HG02943 (cell line): ENCODE results near the gene FAM83C.

Source experiments
- ATAC-seq: cut with Tn5 transposase; IDR thresholded peaks from one replicate; pipeline ENCODE4 v1.9.1; 2021; ENCODE audit warnings: mild to moderate bottlenecking, low read depth, moderate library complexity; ENCODE audit not compliant: unreplicated experiment

Gene FAM83C

DNA sequence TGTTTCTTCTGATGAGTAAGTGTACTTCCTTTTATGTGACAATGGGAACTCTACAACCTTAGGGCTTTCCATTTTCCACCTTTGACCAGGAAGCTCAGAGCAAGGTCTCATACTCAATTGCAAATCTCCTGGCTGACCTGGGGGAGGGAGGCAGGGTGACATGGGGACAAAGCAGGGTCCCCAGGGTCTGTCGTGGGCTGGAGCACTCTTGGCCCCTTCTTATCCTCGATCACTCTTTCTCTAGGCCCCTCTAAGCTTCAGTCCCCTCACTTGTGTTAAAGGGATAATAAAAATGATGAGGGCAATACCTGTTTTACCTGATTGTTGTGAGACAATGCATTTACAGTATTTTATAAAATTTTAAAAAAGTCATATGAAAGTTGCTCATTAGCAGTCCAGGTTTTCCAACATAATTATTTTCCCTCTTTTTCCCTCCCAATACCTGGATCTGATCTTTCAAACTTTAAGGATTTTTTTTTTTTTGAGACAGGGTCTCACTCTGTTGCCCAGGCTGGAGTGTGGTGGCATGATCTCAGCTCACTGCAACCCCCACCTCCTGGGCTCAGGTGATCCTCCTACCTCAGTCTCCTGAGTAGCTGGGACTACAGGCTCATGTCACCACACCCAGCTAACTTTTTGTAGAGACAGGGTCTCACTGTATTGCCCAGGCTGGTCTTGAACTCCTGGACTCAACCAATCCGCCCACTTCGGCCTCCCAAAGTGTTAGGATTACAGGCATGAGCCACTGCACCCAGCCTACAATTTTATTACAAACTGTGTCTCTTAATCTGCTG, 8.4 kb upstream of the FAM83C start:
- no peak for ATAC-seq

DNA sequence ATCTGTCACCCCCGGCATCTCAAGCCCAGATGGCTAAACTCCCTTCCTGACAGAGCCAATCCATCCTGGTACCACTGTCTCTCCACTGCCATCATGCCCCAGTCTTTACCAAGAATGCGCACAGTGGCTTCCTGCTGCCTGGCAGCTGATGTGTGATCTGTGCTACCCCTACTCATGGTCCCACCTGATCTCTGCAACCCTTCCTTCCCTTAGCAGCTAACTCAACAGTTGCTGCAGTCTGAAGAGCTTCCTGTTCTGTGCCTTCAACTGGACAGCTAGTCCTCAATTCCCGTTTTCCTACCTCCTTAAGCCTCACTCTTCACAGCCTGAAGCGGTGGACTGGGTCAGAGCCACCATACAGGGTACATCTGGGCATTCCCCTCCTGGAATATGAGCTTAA, 7.6 kb upstream of the FAM83C start:
- ATAC-seq: no peak

DNA sequence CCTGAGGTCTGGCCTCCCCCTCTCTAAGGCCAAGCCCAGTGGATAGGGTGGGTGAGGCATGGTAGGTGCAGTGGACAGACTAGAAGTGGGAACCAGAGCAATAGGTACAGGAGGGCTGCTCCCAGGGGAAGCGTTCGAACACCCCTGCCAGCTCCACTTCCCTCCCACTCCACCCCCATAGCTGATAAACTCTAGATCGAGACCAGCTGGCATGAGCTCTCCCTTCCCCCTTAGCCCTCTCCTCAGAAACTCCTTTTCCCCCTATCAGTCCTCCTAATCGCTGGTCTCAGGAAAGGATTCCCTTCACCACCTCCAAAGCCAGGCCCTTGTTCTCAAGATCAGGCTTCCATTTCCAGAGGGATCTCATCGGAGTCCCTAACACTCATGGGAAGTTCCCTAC, 6.0 kb upstream of the FAM83C start:
- ATAC-seq: no peak

DNA sequence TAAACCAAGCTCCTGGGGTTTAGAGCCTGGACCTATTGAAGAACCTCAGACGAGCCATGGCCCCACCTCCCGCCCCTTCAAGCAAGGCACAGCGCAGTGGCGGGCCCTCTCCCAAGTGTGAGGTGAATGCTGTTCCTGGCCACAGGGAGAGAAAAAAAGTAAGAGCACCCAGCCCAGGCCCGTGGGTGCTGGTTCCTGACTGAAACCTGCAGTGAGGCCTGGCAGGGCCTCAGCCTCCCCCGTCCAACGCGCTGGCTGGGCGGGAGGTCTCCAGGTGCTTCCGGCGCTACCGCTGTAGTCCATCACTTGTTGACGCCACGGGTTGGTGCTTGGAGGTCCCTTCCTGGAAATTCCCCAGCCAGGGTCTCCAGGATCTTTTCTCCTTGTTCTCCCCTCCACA, 5.5 kb upstream of the FAM83C start:
- no peak for ATAC-seq

DNA sequence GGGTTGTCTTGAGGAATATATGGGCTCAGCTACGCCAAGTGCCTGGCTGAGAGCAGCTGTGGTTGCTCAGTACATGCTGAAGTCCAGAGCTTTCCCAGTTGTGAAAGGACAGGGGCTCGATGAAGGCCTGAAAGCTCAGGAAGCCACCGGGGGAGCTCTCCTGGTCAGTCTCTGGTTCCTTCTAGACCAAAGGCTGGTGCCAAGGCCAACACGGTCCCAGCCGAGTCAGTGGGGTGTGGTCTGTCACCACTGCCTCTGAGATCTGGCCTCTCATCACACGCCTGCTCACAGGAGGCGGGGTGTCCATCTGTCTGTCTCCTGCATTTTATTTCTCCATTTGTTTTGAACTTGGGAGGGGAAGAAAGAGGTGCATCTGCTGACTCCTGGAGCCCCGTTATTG, 4.9 kb upstream of the FAM83C start:
- no peak for ATAC-seq

DNA sequence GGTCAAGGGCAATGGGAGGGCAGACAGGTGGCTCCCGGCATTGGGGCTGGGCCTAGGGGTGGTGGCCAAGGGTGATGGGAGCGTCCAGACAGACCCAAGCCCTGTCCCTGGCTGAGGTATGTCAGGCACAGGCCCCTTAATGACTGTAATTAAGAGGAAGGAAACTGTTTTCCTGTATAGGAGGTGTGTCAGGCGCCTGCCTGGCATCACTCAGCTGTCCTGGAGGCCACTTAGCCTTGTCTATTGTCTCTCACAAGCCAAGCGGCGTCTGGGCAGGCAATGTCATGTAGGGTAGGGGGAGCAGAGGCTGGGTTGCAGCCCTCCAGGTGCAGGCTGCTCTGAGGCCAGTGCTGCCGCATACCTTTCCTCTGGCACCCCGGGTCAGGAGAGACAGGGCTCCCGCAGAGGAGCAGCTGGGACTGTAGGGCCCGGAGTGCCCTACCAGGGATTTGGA, 3.9 kb upstream of the FAM83C start:
- no peak for ATAC-seq

DNA sequence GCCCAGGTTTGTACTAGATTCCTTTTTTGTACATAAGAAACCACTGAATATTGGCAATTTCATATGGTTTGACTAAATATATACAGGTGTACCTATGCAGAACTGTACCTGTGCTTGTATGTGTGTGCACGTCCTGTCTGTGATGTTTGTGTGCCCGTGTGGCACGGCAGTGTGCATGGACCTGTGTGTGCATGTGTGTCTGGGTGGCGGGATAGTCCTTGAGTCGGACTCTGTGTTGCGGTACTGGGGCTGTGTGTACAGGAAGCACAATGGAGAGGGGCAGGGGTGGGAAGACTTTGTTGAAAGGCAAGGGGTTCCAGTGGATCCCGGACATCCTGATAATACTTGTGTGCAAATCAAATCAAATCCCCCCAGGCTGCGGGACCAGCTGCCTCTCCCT, 3.4 kb upstream of the FAM83C start:
- ATAC-seq: no peak

DNA sequence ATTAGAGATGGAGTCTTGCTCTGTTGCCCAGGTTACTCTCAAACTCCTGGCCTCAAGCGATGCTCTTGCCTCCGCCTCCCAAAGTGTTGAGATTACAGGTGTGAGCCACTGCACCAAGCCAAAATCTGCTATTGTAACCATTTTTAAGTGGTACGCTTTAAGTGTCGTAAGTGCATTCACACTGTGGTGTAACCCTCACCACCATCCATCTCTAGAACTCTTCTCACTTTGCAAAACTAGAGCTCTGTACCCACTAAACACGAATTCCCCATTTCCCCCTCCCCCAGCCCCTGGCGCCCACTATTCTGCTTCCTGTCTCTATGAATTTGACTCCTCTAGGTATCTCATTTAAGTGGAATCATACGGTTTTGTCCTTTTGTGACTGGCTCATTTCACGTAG, 2.8 kb upstream of the FAM83C start:
- no peak for ATAC-seq

DNA sequence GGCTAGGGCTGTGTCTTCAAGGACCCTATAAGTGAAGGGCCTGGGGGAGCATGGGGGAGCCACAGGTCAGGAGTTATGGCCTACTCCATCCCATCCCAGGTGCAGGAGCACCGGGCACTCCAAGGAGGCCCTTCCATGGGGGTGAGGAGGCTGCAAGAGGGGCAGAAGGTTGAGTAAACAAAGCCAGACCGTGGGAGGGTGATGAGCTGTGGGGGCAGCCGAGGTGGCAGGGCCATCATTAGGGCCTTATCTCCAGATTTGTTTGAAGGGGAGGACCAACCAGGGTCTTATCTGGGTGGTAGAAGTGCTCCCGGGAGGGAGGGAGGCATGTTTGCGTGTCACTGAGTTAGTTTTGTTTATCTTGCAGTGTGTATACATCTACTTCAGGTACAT, 2.1 kb upstream of the FAM83C start:
- no peak for ATAC-seq

DNA sequence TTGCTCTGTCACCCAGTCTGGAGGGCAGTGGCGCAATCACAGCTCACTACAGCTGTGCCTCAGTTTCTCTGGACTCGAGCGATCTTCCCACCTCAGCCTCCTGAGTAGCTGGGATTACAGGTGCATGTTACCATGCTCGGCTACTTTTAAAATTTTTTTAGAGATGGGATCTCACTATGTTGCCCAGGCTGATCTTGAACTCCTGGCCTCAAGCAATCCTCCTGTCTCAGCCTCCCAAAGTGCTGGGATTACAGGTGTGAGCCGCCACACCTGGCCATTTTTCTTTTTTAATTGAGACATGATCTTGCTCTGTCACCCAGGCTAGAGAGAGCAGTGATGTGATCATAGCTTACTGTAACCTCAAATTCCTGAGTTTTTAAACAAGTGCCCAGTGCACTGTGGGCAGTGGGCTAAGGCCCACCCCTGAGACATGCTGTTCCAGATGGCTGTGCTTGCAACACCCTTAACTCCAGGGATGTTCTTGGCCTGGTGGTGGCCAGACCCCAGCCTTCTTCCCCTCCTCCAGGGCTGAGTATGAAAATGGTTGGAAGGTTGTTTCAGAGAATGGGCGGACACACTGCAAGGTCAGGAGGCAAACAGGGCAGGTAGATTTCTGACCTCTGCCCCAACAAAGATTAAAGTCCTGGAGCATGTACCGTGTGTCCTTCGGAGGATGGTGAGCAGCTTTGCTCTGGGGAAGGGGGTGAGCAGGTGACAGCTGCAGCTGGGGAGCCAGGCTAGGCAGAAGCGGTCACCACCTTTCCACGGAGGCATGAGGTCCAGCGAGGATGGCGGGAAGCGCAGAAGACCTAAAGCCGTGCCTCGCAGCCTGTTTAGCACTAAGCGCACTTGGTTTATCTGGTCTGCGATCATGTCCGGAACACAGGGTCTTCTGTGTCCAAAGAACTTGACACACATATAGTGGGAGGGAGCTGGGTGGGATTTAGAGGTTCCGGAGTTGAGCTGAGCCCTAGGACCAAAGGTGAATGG, 1.4 kb upstream of the FAM83C start:
- ATAC-seq: no peak

DNA sequence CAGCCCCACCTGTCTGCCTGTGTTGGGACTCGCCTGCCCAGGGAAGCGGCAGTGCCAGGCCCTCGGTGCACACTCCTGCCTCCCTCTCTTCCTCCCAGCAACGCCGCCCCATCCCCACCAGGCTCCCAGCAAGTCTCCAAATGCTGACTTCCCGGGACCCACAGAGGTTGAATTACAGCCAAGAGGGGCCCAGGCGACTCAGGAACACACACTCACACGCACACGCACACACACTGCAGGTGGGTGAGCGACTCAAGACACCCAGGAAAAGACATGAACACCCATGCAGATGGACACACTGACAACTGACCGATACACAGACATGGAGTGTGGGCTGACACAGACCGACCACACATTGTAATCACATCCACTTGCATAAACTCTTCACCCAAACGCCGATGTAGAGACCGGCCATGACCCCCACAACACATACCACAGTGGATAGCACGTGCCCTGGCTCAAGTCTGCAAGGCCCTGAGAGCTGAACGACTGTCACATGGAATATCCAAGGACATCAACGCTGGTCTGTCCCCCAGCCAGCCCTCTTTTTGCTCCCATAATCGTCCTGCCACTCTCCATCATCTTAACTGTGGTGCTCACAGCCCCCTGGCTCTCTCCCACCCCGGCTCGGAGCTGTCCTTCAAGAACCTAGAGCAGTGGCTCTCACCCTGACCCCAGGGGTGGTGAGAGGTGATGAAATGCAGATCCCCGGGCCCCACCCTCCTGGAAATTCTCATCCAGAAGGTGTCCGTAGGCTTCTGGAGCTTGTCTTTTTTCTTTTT, 470 bp upstream of the FAM83C start:
- ATAC-seq: no peak

DNA sequence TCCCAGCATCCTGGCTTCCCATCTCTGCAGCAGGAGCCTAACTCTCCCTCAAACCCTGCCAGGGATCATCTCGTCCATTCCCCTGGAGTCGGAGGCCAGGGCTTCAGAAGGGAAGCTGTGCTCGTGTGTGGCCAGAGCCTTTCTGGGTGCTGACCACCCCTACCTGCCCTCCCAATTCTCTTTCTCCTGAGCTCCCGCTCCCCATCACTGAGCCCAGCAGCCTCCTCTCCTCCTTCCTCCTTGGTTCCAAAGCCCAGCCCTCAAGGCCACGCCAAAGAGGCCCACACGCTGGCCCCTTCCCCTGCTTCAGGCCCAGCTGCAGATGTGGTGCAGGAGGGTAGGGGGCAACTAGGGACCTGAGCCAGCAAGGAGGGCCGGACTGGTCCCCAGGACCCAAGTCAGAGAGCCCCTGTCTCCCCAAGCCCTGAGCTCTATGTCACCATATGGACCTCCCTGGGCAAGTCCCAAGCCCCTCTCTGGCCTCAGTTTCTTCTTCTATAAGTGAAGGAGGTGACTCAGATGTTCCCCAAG, 1.3 kb downstream of the FAM83C start:
- ATAC-seq: no peak

DNA sequence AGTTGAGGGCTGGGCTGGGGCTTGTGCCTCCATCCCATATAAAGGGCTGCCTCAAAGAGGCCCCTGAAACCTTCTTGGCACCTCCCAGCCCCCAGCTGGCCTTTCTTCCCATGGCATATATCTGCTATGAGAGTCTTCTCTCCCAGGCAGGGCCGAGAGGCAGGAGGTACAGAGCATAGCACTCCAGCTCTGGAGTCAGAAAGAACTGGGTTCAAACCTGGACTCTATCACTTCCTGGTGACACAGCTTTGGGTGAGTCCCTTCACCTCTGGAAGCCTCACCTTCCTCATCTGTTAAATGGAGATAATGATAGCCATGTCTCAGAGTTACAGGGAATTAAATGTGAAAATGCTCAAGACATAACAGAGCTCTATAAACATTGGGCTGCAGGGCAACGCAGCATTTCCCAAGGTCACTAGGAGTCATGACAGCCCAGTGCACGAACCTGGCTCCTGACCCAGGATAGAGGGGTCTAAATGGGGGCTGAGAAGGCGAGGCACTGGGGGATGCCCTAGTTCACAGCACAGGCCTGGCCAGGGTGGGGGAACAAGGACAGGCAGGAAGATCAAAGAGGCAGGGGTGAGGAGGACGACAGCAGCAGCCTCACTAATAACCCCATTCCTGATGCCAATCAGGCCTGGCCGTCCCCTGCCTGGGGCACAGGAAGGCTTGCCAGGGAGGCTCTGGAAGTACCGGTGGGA, 1.9 kb downstream of the FAM83C start:
- no peak for ATAC-seq

DNA sequence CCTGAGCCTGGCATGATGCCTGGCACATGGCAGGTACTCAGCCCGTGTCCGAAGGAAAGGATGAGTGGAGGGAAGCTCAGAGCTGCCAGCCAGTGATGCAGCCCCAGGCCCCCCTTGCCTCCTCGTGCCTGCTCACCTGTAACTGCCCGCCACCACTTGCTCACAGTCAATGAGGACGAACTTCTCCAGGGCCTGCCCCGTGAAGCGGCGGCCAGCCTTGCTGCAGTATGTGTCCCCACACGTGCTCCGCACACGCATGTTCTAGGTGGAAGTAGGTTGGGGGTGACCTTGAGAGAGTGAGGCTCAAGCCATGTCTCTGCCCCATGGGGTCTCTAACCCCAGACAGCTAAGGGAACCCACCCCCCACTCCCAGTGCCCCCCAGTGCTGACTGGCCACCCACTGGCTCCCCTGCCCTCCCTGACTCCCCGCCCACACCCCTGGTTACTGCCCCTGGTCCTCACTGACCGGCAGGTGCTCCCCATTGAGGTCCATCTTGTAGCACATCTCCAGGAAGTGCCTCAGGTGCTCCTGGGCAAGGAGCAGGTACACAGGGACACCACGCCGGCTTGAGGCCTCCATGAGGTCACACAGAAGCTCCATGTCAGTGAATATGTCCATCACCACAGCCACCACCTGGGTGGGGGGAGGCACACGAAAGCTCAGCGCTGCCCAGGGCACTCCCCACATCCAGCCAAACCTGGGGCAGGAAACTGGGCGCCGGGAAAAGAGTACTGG, 3.7 kb downstream of the FAM83C start:
- ATAC-seq: no peak

DNA sequence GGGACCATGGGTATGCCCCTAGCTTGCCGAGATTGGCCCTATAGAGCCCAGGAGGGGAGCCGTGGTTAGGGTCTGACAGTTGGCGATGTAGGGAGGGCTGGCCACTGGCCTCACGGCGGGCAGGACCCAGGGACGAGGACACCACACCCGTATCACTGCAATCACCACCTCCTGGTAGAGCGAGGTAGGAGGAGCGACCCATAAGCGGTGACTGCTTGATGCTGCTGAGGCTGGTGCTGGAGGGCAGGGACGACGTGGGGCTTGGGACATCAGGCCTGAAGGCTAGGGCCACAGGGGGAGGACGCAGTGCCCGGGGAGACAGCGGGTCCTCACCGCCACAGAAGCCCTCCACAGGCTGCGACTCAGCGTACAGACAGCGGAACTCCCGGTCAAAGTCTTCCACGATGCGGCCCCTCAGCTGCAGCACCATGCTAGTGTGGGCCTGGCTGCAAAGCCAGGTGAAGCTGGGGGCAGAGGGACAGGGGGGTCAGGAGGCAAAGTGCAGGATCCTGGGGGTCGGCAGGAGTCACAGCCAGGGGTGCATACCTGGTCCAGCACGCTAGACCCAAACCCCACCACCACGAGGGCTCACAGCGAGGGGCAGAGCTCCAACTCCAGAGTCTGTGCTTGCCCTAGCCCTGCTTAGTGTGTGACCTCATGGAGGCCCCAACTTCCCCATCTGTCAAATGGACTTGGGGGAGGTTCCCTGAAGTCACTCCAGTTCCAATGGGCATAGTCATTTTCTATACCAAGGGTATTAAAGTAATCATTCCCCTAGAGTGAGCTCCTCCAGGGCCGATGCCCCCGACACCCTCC, 4.5 kb downstream of the FAM83C start:
- no peak for ATAC-seq

DNA sequence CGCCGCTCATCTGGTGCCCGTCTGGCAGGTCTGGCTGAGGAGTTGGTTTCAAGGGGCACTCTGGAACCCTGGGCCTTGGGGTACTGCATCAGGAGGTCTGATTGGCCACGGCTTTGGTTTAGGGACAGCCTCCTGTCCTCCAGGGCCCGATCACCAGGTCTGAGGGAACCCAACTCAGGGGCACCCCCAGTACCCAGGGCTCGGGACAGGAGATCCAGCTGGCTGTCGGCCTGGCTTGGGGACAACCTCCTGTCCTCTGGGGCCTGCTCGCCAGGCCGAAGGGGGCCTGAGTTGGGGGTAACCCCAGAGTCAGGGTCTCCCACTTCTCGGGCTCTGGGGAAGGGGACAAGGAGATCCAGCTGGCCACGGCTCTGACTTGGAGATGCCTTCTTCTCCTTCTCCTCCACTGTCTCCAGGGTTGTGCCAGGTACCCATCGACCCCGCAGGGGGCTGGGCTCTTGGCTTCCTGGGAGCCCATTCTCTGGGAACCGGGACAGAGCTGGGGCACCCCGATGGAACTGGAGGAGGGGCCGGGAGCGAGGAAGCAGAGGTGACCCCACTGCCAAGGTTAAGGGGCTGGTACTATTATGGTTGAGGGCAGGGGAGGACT, 5.2 kb downstream of the FAM83C start:
- no peak for ATAC-seq

DNA sequence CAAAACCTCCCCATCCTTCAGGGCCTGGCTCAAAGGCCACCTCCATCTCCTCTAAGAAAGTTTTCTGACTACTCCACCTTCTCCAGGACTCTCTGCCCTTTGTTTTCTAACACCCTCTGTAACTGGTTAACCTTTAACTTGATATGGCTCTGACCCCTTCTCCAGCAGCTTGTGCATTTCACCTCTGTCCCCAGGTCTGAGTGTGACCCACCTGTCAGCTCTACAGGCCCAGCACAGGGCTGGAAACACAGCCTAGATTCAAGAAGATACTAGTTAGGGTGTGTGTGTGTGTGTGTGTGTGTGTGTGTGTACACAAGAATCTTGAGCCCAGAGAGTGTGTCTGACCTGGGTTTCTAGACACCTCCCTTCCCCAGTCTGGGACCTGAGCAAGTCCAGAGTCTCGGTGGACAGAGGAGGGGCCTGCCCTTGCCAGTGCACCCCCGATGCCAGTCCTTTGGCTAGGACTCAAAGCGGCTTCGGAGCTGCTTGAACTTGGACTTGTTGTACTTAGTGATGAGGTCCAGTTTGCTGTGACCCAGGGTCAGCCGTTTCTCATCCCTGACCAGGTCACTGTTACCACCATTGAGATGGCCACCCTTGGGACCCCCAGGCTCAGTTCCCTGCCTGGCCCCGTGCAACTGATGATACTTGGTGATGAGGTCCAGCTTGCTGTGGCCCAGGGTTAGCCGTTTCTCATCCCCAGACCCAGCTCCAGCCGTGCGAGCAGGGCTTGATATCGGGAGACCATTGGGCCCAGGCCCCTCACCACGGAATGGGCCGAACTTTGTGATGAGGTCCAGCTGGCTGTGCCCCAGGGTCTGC, 5.9 kb downstream of the FAM83C start:
- no peak for ATAC-seq
